PC-3 (cell line): ENCODE results near the gene SEMA4C. TPM values are rescaled to one million over a fixed set of nuclear protein-coding genes. Genes with fewer than 3 reads are reported as not detected.

Experiments used
- ATAC-seq: fragments of 200-7000 bp; cut with Tn5 transposase; 2 replicates; pipeline ENCODE4 v1.9.1; 2020; ENCODE audit warnings: mild to moderate bottlenecking, moderate library complexity
- BruUV-seq: library from RNA; stranded (reverse); fragments of 400-500 nt; replicated peaks from 2 replicates; lab custom pipeline; 2021; lab: Mats Ljungman, UMichigan
- CTCF ChIA-PET: fragments of 300-600 bp; sonication (Branson Sonifier 250); formaldehyde crosslinking; loops from one replicate; lab custom pipeline; 2022; ENCODE audit warnings: antibody characterized with exemption; lab: Charles Lee
- POLR2A ChIA-PET: fragments of 300-600 bp; sonication (Branson Sonifier 250); formaldehyde crosslinking; loops from one replicate; lab custom pipeline; 2022; ENCODE audit warnings: antibody characterized with exemption; ENCODE audit not compliant: unreplicated experiment; lab: Charles Lee
- DNase-seq: peaks from one replicate; pipeline ENCODE4 v3.0.0-alpha.2; 2015
- H2AFZ ChIP-seq: fragments of 300-600 bp; sonication (generic); 2 replicates; pipeline ENCODE4 v1.6.0; 2016; ENCODE audit warnings: antibody characterized with exemption, low read length
- H3F3A ChIP-seq: fragments of 300-600 bp; sonication (generic); one replicate; pipeline ENCODE4 v1.6.0; 2017; ENCODE audit warnings: antibody characterized with exemption, low read length, control low read depth, mild to moderate bottlenecking; ENCODE audit not compliant: unreplicated experiment
- H3K27ac ChIP-seq: fragments of 300-600 bp; sonication (generic); 2 replicates; pipeline ENCODE4 v1.5.1; 2016; ENCODE audit warnings: mild to moderate bottlenecking, low read length
- H3K27me3 ChIP-seq: fragments of 300-600 bp; sonication (generic); 2 replicates; pipeline ENCODE4 v1.6.1; 2016; ENCODE audit warnings: low read length, mixed read lengths
- H3K36me3 ChIP-seq: fragments of 300-600 bp; sonication (generic); 2 replicates; pipeline ENCODE4 v1.6.1; 2016; ENCODE audit warnings: low read depth, mixed run types, low read length, mixed read lengths
- H3K4me1 ChIP-seq: fragments of 300-600 bp; sonication (generic); 2 replicates; pipeline ENCODE4 v1.5.1; 2016; ENCODE audit warnings: low read length; ENCODE audit not compliant: insufficient read depth
- H3K4me2 ChIP-seq: fragments of 300-600 bp; sonication (generic); 2 replicates; pipeline ENCODE4 v1.6.0; 2016; ENCODE audit warnings: low read length
- H3K4me3 ChIP-seq: fragments of 300-600 bp; sonication (generic); 2 replicates; pipeline ENCODE4 v1.5.1; 2016; ENCODE audit warnings: mild to moderate bottlenecking, low read length, mixed read lengths
- H3K79me2 ChIP-seq: fragments of 300-600 bp; sonication (generic); 2 replicates; pipeline ENCODE4 v1.6.1; 2017; ENCODE audit warnings: low read length, mixed read lengths
- H3K9ac ChIP-seq: fragments of 300-600 bp; sonication (generic); 2 replicates; pipeline ENCODE4 v1.6.0; 2016; ENCODE audit warnings: mild to moderate bottlenecking, low read length
- H3K9me2 ChIP-seq: fragments of 300-600 bp; sonication (generic); replicated peaks from 2 replicates; pipeline ENCODE4 v1.6.1; 2016; ENCODE audit warnings: mixed run types, low read length, mixed read lengths
- H3K9me3 ChIP-seq: fragments of 300-600 bp; sonication (generic); 2 replicates; pipeline ENCODE4 v1.6.1; 2016; ENCODE audit warnings: low read length, mixed read lengths
- H4K20me1 ChIP-seq: fragments of 300-600 bp; sonication (generic); 2 replicates; pipeline ENCODE4 v1.6.1; 2016; ENCODE audit warnings: low read length, mixed read lengths
- EZH2 ChIP-seq: fragments of 300-600 bp; sonication (generic); IDR thresholded peaks from one replicate; pipeline ENCODE4 v1.6.1; 2017; ENCODE audit warnings: antibody characterized with exemption, mild to moderate bottlenecking, low read length; ENCODE audit not compliant: unreplicated experiment
- EZH2phosphoT487 ChIP-seq: fragments of 300-600 bp; sonication (generic); IDR thresholded peaks from 2 replicates; pipeline ENCODE4 v1.6.1; 2018; ENCODE audit warnings: mild to moderate bottlenecking, antibody characterized with exemption, low read length, borderline replicate concordance
- intact Hi-C: fragments of 100-400 bp; cut with micrococcal nuclease; formaldehyde crosslinking; loops from 2 replicates; pipeline ENCODE4 v1.9.0; 2023
- total RNA-seq: library from RNA; depleted of rRNA; stranded (reverse); fragments of >200 nt; gene quantifications from 2 replicates; pipeline ENCODE4 v1.2.3, GENCODE V29; 2014
- TF ChIP-seq, protein P1 (sequence below): fragments of 300-600 bp; sonication (generic); conservative IDR thresholded peaks from 2 replicates; pipeline ENCODE4 v1.5.1; 2017; ENCODE audit warnings: antibody characterized with exemption, low read depth, mild to moderate bottlenecking, low read length

Gene SEMA4C
- total RNA-seq, 1 experiment from 2014 or later, result 20.6 TPM

DNA sequence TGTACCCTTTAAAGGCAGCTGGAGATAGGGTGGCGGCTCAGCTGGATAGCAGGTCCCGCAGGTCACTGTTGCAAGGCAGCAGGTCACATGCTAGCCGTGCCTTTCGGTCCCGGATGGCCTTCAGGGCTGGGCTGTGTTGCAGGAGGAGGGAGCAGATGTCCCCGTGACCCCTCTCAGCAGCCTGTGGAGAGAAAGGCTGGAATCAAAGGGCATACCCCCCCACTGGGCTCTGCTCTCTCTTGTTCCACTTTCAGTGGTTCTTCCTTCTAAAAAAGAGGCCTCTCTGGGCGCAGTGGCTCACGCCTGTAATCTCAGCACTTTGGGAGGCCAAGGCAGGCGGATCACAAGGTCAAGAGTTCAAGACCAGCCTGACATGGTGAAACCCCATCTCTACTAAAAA, 21.6 kb downstream of the SEMA4C start:
- no peaks in the 10 kb centered on the region for H3F3A ChIP-seq
- H3K9me3 ChIP-seq, result no peaks in the 10 kb centered on the region
- H3K36me3 ChIP-seq, result peaks cover 11% of the 10 kb centered on the region
- no peaks in the 10 kb centered on the region for H3K9me2 ChIP-seq
- no peaks in the 10 kb centered on the region for H3K27me3 ChIP-seq
- H4K20me1 ChIP-seq, result no peaks in the 10 kb centered on the region
- H3K4me2 ChIP-seq, result no peak overlapping the region
- no peak overlapping the region for H3K27ac ChIP-seq
- H3K79me2 ChIP-seq, result no peaks in the 10 kb centered on the region
- ChIA-PET CTCF (interaction anchor here (0.6 kb wide), 1 partner anchor 59 kb away, joined by 3 read pairs; no protein-coding TSS in a partner anchor), POLR2A (no interaction called here)
- H3K4me3 ChIP-seq, result no peak overlapping the region
- ATAC-seq (no peak), DNase-seq (no peak)
- no peak overlapping the region for H3K9ac ChIP-seq
- H3K4me1 ChIP-seq, result no peaks in the 10 kb centered on the region
- intact Hi-C loops, result no loop called here
- BruUV-seq, result no TSS peak
- TF ChIP-seq EZH2phosphoT487 (no peak), EZH2 (no peak)
- TF ChIP-seq, protein P1, sequence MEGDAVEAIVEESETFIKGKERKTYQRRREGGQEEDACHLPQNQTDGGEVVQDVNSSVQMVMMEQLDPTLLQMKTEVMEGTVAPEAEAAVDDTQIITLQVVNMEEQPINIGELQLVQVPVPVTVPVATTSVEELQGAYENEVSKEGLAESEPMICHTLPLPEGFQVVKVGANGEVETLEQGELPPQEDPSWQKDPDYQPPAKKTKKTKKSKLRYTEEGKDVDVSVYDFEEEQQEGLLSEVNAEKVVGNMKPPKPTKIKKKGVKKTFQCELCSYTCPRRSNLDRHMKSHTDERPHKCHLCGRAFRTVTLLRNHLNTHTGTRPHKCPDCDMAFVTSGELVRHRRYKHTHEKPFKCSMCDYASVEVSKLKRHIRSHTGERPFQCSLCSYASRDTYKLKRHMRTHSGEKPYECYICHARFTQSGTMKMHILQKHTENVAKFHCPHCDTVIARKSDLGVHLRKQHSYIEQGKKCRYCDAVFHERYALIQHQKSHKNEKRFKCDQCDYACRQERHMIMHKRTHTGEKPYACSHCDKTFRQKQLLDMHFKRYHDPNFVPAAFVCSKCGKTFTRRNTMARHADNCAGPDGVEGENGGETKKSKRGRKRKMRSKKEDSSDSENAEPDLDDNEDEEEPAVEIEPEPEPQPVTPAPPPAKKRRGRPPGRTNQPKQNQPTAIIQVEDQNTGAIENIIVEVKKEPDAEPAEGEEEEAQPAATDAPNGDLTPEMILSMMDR, result no peak
- H2AFZ ChIP-seq, result no peak overlapping the region

DNA sequence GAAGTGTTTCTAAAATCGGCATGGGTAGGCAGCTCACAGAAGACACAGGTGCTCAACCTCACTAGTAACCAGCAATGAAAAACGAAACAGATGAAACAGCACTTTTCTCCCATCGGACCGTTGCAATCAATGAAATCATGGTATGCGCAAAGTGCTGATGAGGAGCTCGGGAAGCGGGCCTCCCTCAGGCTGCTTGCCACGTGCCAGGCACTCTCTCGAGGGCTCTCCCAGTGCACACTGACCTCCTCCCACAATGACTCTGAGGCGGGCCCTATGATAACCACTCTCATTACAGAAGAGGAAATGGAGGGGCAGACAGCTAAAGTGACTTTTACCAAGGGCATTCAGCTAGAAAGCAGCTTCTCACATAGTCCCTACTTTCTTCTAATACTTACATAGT, 22.3 kb downstream of the SEMA4C start:
- ATAC-seq, result no peak

DNA sequence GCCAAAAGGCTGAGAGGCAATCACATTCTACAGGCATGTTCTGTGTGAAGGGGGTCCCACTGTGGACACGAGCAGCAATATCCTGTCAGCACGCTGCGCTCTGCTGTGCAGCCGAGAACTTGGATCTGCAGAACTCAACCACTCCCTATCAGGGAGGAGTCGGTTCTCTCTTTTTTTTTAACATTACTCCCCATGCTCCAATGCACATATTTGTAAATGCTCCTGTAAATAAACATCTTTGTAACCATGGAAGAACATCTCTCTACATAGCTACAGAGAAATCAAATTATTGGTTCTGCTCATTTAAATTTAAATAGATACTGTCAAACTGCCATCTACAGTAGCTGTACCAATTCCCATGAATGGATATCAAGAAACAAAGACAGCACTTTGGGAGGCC, 23.1 kb downstream of the SEMA4C start:
- Histone ChIP-seq H3K9me3 (no peaks in the 10 kb centered on the region), H3K27ac (no peak overlapping the region), H3K79me2 (no peaks in the 10 kb centered on the region), H3K4me2 (no peak overlapping the region), H3K36me3 (peaks cover 11% of the 10 kb centered on the region), H3K9me2 (no peaks in the 10 kb centered on the region), H2AFZ (no peak overlapping the region), H4K20me1 (no peaks in the 10 kb centered on the region), H3K9ac (no peak overlapping the region), H3K4me3 (no peak overlapping the region), H3F3A (no peaks in the 10 kb centered on the region), H3K27me3 (no peaks in the 10 kb centered on the region), H3K4me1 (no peaks in the 10 kb centered on the region)
- TF ChIP-seq, protein P1, result no peak
- no peak for TF ChIP-seq EZH2phosphoT487
- TF ChIP-seq EZH2, result no peak
- ATAC-seq (no peak), DNase-seq (no peak)
- ChIA-PET CTCF (no interaction called here), POLR2A (interaction anchor here (1.0 kb wide), 1 partner anchor 36 kb away, joined by 4 read pairs; no protein-coding TSS in a partner anchor)
- intact Hi-C loops, result no loop called here
- BruUV-seq, result no TSS peak

More for the DNA sequence above, 22.3 kb downstream of the SEMA4C start:
- Histone ChIP-seq H3K27ac (no peak overlapping the region), H3K4me3 (no peak overlapping the region), H3K9me2 (no peaks in the 10 kb centered on the region), H4K20me1 (no peaks in the 10 kb centered on the region), H3K9ac (no peak overlapping the region), H3K79me2 (no peaks in the 10 kb centered on the region), H3F3A (no peaks in the 10 kb centered on the region), H3K9me3 (no peaks in the 10 kb centered on the region), H3K36me3 (peaks cover 11% of the 10 kb centered on the region), H3K27me3 (no peaks in the 10 kb centered on the region), H3K4me2 (no peak overlapping the region), H2AFZ (no peak overlapping the region), H3K4me1 (no peaks in the 10 kb centered on the region)
- CTCF ChIA-PET, result no interaction called here
- TF ChIP-seq EZH2 (no peak), EZH2phosphoT487 (no peak)
- TF ChIP-seq, protein P1, result no peak
- BruUV-seq, result no TSS peak
- no peak for DNase-seq
- intact Hi-C loops, result no loop called here
- POLR2A ChIA-PET, result interaction anchor here (1.0 kb wide), 1 partner anchor 35 kb away, joined by 4 read pairs; no protein-coding TSS in a partner anchor
